Endothelial cell (in vitro differentiated cells): ENCODE results near the gene TXNRD3. TPM values are rescaled to one million over a fixed set of nuclear protein-coding genes. Genes with fewer than 3 reads are reported as not detected.
"Not testable (repeated sequence)": the region's sequence is repeated elsewhere in the genome, so short reads cannot be mapped to it uniquely, and the experiment has no call there.

ENCODE experiments used
- DNase-seq: peaks from one replicate; pipeline ENCODE4 v3.0.0; 2021; ENCODE audit warnings: low spot score
- H3K27ac Mint-ChIP-seq: one replicate; pipeline ENCODE4 v1.8.0; 2021; ENCODE audit warnings: mixed read lengths, inconsistent platforms; ENCODE audit not compliant: unreplicated experiment
- H3K27me3 Mint-ChIP-seq: one replicate; pipeline ENCODE4 v1.8.0; 2021; ENCODE audit warnings: mild to moderate bottlenecking, moderate library complexity, mixed read lengths, inconsistent platforms; ENCODE audit not compliant: unreplicated experiment
- H3K36me3 Mint-ChIP-seq: one replicate; pipeline ENCODE4 v1.8.0; 2021; ENCODE audit warnings: mild to moderate bottlenecking, low read depth, mixed read lengths, inconsistent platforms; ENCODE audit not compliant: unreplicated experiment
- H3K4me1 Mint-ChIP-seq: one replicate; pipeline ENCODE4 v1.8.0; 2021; ENCODE audit warnings: mild to moderate bottlenecking, mixed read lengths, inconsistent platforms; ENCODE audit not compliant: unreplicated experiment
- H3K4me3 Mint-ChIP-seq: one replicate; pipeline ENCODE4 v1.8.0; 2021; ENCODE audit warnings: mild to moderate bottlenecking, mixed read lengths, inconsistent platforms; ENCODE audit not compliant: unreplicated experiment
- H3K9me3 Mint-ChIP-seq: one replicate; pipeline ENCODE4 v1.8.0; 2021; ENCODE audit warnings: mixed read lengths, inconsistent platforms; ENCODE audit not compliant: unreplicated experiment
- total RNA-seq: library from RNA; stranded (reverse); fragmentation: NEBNext Ultra II Directional; extraction: Animal tissue kit (Norgen Biotek cat#: 25700); gene quantifications from one replicate; pipeline ENCODE4 v1.2.1, GENCODE V29; 2021; ENCODE audit not compliant: unreplicated experiment
- TF ChIP-seq, protein P1 (sequence below): fragments of 200-600 bp; sonication (generic); IDR thresholded peaks from one replicate; pipeline ENCODE4 v1.5.0; 2021; ENCODE audit warnings: antibody characterized with exemption; ENCODE audit not compliant: unreplicated experiment

Gene TXNRD3
- total RNA-seq, 1 donor from 2014 or later, result 4.8 TPM

DNA sequence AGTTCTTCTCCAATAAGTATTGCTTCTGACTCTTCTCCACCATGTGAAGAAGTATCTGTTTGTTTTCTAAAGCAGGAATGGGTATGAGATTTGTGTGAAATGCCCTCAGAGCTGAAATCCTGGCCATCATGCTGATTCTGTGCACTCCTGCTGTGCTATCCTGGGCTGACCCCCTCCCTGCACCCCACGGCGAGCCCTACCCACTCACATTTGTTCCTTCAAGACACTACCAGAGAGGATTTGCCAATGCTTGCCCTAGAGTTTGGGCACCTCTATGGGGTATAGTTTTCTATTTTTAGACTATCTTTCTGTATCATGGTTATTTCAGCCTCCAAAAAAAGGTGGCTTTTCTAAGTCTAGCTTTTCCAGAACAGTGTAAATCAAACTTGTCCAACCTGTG, 18.5 kb downstream of the TXNRD3 start:
- TF ChIP-seq, protein P1, sequence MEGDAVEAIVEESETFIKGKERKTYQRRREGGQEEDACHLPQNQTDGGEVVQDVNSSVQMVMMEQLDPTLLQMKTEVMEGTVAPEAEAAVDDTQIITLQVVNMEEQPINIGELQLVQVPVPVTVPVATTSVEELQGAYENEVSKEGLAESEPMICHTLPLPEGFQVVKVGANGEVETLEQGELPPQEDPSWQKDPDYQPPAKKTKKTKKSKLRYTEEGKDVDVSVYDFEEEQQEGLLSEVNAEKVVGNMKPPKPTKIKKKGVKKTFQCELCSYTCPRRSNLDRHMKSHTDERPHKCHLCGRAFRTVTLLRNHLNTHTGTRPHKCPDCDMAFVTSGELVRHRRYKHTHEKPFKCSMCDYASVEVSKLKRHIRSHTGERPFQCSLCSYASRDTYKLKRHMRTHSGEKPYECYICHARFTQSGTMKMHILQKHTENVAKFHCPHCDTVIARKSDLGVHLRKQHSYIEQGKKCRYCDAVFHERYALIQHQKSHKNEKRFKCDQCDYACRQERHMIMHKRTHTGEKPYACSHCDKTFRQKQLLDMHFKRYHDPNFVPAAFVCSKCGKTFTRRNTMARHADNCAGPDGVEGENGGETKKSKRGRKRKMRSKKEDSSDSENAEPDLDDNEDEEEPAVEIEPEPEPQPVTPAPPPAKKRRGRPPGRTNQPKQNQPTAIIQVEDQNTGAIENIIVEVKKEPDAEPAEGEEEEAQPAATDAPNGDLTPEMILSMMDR, result no peak
- H3K27me3 Mint-ChIP-seq, result no peaks in the 10 kb centered on the region
- no peak overlapping the region for H3K4me3 Mint-ChIP-seq
- H3K4me1 Mint-ChIP-seq, result peaks cover 3% of the 10 kb centered on the region
- H3K27ac Mint-ChIP-seq, result no peak overlapping the region
- no peaks in the 10 kb centered on the region for H3K9me3 Mint-ChIP-seq
- H3K36me3 Mint-ChIP-seq, result no peaks in the 10 kb centered on the region
- no peak for DNase-seq

DNA sequence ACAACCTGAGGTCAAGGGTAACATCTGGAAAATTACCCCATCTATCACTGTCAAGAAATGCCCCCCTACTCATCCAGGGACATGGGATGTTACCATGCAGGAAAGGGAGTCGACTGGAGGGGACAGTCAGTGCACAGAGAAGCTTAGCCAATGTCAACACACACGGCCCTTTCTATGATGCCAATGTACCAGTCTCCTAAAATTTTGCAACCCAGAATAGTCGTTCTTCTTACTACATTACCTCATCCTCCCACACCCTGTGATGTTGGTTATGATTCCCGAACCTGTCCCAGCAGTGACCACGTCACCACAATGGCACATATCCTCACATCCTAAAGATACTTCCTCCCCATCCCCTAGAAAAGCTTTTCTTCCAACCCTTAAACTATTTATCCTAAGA, 20.1 kb downstream of the TXNRD3 start:
- H3K4me1 Mint-ChIP-seq, result peaks cover 11% of the 10 kb centered on the region
- H3K9me3 Mint-ChIP-seq, result no peaks in the 10 kb centered on the region
- no peak overlapping the region for H3K27ac Mint-ChIP-seq
- no peaks in the 10 kb centered on the region for H3K27me3 Mint-ChIP-seq
- TF ChIP-seq, protein P1, result no peak
- H3K36me3 Mint-ChIP-seq, result no peaks in the 10 kb centered on the region
- no peak overlapping the region for H3K4me3 Mint-ChIP-seq
- DNase-seq, result no peak

DNA sequence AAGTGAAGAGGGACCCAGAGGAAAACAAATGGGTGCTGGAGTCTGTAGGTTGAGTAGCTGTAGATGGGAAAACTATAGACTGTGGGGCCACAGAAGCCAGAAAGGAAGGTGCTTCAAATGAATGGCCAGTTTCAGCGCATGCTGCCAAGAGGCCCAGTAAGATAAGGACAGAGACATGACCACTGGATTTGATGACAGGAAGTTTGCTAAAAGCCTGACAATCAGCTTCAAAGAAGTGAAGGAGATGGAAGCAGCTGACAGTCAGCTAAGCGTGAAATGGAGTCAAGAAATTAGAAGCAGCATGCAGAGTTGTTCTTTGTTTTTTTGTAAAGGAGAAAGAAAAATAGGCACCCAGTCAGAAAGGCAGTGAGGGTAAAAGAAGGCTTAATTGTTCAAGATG, 24.9 kb downstream of the TXNRD3 start:
- Mint-ChIP-seq H3K4me3 (no peak overlapping the region), H3K27me3 (no peaks in the 10 kb centered on the region), H3K27ac (no peak overlapping the region)

DNA sequence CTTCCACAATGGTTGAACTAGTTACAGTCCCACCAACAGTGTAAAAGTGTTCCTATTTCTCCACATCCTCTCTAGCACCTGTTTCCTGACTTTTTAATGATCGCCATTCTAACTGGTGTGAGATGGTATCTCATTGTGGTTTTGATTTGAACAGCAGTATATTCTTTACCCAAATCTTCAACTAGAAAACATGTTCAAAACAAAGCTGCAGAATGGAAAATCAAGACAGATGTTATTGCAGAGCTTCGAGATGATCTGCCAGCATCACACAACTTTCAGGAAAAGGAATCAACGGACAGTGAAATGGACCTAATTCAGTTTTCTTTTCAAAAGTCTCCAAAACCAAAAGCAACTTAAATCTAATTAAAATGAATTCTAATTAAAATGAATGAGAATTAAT, 29.2 kb downstream of the TXNRD3 start:
- not testable (repeated sequence) for H3K27ac Mint-ChIP-seq, H3K36me3 Mint-ChIP-seq, H3K27me3 Mint-ChIP-seq, H3K9me3 Mint-ChIP-seq, DNase-seq, H3K4me3 Mint-ChIP-seq
- H3K4me1 Mint-ChIP-seq, result peaks cover 16% of the 10 kb centered on the region

More for the DNA sequence above, 24.9 kb downstream of the TXNRD3 start:
- Mint-ChIP-seq H3K4me1 (peaks cover 15% of the 10 kb centered on the region), H3K36me3 (no peaks in the 10 kb centered on the region), H3K9me3 (no peaks in the 10 kb centered on the region)
- DNase-seq, result no peak
- TF ChIP-seq, protein P1, result no peak

DNA sequence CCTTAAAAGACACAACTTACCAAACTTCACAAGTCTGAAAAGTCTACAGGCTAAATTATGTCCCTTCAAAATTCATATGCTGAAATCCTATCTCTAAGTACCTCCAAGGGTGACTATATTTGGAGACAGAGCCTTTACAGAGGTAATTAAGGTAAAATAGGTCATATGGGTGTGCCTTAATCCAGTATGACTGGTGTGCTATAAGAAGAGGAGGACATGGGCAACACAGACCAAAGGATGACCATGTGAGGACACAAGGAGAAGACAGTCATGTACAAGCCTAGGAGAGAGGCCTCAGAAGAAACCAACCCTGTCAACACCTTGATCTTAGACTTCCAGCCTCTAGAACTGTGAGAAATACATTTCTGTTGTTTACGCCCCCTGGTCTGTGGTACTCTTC, 32.2 kb downstream of the TXNRD3 start:
- Mint-ChIP-seq H3K9me3 (no peaks in the 10 kb centered on the region), H3K4me3 (no peak overlapping the region), H3K27ac (no peak overlapping the region), H3K27me3 (no peaks in the 10 kb centered on the region), H3K36me3 (no peaks in the 10 kb centered on the region), H3K4me1 (peaks cover 3% of the 10 kb centered on the region)
- no peak for DNase-seq
- TF ChIP-seq, protein P1, result no peak
